NCI-H2107 treated with DMSO at 0.1 percent for 48 hours (cell line): ENCODE data around the gene CST6.
"Not testable (repeated sequence)": the region's sequence is repeated elsewhere in the genome, so short reads cannot be mapped to it uniquely, and the experiment has no call there.

Experiments used
- DNase-seq: peaks from one replicate; lab custom pipeline; 2025; ENCODE audit not compliant: unreplicated experiment; lab: John Stamatoyannopoulos, UW

The CST6 gene

DNA sequence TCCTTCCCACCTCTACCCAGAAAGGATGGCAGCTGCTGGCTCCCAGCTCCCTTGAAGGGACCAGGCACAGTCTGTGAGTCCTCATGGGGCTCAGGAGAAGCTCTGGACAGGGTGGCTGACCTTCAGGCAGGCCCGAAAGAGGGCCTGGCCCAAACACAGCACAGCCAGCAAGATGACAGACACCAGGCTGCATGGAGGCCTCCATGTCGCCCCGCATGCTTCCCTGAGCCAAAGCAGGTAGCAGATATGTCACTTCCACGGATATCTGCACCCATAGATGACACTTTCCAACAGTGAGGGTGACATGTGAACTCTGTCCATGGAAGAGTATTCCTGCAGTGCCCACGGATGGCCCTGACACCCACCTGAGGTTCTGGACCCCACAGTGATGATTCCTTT is 28.2 kb upstream of the CST6 start:
- no peak for DNase-seq

DNA sequence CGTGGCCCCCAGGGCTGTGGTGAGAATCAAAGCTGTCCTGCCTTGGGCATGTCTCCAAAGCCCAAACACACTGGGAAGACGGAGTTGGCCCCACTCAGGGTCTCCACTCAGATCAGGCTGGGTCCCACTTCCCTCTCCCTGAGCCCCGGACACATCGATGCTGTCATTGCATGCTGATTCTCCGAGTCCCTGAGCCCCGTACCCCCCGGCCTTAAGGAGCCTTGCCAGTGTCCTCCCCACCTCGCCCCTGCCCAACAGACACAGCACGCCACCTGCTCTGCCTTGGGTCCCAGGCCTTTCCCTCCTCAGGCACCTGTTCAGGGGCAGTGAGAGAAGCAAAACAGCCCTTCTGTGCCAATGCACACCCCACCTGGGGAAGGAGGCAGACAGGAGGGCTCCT is 24.5 kb upstream of the CST6 start:
- DNase-seq: no peak

DNA sequence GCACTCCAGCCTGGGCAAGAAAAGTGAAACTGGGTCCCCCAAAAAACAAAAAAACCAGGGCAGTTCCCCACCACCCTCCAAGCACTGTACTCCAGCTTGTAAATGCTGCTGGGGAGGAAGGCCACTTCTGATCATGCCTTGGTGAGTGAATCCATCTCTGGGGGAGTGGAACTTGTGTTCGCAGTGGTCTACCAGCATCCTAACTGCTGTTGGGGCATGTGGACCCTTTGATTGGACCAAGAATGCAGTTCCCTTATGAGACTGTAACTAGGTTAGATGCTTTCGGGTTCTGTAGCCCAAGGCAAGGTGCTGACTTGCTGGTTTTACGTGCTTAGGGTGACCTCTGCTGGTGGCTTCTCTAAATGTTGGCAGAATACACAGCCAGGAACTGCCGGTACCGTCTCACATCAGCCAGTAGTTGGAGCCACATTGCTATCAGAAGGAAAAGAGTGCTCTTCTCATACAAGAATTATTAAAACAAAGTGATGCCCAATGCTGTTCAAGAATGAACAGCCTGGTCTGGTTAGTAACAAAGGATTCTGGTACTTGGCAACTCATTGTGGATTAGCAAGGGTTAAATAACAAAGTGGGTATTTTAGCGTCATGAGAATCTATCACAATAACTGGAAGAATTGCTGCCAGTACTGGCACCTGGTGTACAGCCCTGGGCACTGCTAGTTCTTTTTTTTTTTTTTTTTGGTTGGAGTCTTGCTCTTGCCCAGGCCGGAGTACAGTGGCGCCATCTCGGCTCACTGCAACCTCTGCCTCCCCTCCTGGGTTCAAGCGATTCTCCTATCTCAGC is 22.8 kb upstream of the CST6 start:
- peak; percentile 95 for DNase-seq

DNA sequence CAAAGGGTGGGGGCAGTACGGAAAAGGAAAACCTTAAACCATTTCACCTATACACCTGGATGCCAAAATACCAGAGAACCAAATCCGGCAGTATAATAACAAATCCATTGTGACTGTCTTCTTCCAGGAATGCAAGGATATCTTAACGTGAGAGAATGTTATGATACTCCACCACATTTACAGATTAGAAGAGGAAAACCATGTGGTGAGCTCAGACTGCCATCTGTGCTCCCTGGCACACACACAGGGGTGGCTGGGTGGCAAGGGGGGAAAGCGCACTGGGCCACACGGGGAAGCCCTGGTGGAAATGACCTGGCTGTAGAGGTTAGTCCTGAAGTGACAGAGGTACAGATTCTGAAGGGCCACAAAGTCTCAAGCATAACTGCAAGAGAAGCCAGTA is 19.8 kb upstream of the CST6 start:
- DNase-seq: no peak

DNA sequence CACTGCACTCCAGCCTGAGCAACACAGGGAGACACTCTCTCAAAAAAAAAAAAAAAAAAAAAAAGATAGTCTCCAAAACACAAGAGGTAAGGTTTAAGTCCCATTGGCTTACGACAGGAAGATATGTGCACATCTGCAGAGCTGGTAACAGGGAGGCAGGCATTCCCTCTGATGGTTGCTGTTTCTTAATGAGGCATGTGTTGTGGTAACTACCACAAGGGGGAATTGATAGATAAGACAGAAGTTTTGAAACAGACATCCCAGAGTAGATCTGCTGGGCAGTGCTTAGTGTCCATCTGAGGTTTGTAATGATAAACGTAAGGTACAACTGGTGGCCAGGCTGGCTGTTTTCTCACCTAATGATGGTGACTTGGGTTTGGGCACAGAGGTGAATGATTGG is 14.5 kb upstream of the CST6 start:
- no peak for DNase-seq

DNA sequence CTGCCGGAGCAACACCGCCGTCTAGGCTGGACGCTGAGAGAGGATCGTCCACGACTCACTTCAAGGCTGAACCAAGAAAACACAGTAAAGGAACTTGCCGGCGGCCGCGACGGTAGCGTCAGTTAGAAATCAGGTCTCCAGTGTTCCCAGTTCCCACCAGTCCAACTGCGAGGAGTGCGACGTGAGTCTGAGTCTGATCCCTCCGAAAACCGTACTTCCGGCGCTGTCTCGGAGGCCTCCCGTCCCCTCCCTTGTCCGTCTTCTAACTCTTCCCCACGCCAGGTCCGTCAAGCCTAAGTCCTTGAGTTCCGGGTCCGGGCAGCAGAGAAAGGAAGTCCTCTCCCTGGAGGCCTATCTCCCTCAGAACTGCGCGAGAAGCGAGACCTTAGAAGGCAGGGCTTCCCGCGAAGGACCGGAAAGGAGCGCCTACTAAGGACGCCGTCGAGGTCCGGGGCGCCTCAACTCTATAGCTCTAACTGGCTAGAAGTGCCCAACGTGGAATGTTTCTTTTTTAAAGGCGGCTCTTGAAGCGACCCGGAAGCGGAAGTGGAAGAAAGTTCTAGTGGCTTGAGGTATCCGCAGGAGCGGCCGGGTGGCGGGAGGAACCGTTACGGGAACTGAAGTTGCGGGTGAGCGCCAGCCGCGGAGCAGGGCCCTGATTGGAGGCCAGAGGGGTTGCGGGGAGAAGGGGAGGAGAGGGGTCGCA is 9.7 kb upstream of the CST6 start, which contains the start of the genes BANF1 and EIF1AD:
Gene BANF1, plus strand, starts transcription at position 562 of the 706 bp plus-strand sequence. CDS start 748 bp downstream, outside the sequence.
Gene EIF1AD, minus strand, starts transcription at position 216 of the 706 bp plus-strand sequence. CDS start 1,768 bp downstream, outside the sequence.
- peak; percentile 97 for DNase-seq

DNA sequence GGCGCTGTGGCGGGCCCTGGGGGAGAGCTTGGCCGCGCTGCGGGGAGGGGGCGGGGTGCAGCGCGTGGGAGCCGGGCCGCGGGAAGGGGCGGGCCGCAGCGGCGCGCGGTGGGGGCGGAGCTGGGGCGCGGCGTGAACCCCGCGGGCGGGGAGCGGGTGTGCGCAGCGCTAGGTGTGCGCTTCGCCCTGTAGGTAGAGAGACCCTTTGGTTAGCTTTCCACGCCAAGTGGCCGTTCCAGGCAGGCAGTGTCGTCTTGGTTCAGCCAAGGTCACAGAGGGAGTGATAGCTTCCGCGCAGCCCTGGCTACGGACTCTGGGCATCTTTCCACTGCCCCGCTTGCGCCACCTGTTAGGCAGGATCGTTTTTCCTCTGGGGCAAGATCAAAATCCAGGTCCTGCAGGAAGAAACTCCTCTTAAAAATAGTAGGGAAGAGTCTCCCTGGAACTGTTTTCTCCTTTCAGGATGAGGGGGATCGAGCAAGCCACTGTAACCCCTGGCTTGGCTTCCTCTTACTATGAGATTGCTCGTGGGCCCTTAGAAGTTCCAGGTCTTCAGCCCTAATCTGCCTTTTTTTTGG is 9.1 kb upstream of the CST6 start:
- no peak for DNase-seq

DNA sequence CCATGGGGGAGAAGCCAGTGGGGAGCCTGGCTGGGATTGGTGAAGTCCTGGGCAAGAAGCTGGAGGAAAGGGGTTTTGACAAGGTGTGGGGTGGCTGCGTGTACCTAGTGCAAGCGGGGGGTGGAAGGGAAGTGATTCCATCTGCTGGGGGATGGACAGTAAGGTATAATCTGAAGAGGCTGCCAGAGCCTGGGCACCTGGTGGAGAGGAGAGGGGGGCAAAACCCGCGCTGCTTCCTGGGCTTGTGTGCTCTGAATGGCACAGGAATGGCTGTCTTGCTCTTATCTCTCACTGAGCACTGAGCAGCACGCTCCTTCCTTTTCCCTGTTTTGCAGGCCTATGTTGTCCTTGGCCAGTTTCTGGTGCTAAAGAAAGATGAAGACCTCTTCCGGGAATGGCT is 8.5 kb upstream of the CST6 start:
- DNase-seq: no peak

DNA sequence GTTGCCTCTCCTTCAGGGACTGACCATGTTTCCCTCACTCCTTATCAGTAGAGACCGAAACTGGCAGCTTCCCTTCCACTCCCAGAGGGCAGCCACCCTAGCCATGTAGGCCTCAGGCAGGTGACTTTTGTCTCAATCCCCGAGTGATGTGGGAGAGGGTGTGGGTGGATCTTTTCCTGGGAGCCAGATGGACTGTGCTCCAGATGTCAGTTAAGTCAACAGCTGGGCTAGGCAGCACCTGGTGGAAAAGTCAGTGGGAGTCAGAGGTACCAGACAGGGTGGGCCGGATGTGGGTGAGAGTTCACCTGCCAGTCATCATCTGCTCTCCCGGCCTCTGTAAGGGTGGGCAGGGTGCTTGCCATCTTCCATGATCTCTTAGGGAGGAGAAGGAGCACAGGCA is 7.6 kb upstream of the CST6 start:
- no peak for DNase-seq

DNA sequence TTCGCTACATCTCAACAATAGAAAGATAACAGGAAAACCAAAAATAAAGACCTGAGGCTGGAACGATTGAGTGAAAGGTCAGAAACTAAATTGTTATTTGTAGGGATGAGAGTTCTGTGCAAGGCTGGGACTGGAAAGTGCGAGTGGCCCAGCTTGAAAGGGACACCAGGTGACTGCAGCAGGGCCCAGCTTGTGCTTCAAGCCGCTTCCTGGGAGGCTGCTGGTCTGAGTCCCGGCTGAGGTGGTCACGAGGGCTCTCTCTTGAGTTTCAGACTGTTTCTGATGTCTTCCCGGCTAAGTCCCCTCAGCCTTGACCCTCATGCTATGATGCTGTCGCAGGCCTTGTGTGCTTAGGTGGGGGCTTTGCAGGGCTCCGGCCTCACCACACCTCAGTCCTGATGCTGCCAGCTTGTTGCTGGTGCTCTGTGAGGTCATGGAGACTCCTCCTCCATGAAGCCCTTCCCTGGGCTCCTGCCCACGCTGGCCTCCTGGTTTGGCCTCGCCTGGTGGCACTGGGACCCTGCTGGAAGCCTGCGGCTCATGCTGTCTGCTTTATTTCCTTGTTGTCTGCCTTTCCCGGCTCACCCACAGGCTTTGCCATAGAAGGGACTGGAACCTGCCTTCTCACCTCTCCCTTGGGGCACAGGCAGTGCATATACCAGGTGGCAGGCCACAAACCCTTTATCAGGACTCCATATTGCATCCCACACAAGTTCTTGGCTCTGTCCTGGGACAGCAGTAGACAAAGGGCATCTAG is 5.5 kb upstream of the CST6 start:
- no peak for DNase-seq

DNA sequence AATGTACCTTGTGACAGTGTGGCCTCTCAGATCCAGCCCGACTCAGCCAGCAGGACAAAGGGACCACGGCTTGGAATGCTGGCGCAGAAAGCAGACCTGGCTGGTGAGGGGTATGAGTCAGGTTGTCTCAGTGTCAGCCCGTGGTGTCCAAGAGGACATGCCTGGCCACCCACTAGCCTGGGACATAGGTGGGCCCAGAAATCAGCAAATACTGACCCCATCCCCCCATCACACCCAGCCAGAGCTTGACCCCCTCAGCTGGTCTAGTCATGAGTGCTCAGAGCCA is 5.0 kb upstream of the CST6 start:
- no peak for DNase-seq

DNA sequence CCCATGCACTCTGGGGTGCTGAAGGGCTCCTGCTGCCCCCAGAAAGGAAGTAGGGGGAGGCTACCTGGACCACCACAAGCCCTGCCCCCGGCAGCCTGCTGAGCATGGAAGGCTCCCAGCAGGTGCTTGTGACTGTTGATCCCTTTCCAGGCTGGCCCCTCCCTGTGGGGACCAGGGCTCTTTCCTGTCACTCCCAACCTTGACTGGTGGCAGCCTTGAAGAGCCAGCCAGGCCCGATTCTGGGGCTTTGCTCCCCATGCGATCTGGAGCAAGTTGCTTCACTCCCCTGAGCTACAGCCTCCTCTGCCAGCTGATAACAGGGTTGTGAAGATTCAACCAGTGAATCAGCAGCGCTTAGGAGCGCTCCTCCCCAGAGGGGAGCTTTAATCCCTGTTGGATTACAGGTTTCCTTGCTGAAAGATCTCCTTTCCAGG is 4.6 kb upstream of the CST6 start:
- no peak for DNase-seq

DNA sequence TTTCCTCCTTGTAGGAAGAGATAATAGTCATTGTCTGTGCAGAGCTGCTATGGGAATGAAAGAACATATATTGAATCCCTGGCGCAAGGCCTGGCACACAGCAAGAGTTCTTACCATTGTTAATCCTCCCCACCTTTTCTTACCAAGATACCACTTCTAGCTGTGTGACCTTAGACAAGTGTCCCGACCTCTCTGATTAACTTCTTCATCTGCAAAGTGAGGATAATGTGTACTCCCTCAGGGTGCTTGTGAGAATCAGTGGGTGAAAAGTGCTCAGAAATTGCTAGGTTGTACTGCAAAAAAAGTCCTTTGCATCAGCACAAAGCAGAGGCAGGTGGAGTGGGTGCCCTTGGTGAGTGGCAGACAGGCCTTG is 3.7 kb upstream of the CST6 start:
- no peak for DNase-seq

DNA sequence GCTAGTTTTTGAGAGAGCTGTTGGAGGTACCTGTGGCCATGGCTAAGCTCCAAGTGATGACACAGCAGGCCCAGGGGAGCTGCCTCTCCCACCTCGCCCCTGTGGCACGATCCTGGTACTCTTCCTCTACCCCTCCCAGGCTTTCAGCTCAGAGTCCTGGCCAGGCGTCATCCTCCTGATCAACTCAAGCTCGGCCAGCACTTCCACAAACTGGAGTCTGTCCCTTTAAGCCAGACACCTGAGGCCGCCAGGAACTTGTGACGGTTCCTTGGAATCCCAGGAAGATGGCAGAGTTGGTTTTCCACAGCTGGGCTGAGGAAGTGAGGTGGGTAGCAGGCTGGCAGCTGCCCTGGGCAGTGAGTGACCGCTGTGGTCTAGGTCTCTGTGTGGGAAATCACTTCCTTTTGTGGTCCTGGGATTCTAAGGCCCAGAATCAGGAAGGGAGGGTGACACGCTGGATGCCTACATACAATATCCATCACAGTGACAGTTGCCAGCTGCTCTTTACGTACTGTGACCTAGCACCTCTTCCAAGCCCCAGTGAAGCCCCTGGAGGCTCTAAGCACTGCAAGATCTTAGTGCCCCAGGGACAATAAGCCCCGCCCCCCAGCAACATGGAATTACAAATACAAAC is 3.2 kb upstream of the CST6 start:
- no peak for DNase-seq

DNA sequence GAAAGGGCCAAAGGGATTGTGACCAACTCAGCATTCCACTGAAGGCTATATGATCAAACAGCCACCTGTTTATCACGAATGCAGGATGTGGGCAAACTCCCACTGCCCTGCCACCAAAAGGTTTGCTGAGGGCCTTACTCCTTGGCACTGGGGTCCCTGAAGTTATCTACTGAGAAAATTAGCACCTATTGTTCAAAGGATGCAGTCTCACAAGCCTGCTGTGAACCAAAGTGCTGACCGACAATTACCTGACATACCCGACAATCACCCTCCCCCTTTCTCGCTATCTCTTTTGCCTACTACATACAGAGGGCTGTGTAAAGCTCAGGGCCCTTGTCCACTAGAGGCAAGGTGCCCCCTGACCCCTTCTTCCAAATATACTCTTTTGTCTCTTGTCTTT is 1.8 kb upstream of the CST6 start:
- not testable (repeated sequence) for DNase-seq

DNA sequence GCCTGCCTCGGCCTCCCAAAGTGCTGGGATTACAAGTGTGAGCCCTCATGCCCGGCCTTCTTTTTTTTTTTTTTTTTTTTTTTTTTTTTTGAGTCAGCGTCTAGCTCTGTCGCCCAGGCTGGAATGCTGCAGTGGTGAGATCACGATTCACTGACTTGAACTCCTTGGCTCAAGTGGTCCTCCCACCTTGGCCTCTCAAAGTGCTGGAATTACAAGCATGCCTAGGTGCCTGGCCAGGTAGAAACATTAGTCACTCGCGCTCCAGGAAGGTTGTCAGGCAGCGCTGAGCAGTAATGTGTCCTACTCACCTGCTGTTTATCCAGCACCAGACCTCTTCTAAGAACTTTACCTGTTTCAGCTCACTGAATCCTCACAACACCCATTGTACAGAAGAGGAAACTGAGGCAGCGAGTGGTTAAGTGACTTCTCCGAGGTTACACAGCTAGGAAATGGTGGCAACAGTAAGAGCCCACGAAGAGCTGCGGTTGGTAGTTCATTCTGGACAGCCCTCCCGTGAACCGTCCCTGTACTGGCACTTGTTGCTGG is 496 bp upstream of the CST6 start:
- no peak for DNase-seq

DNA sequence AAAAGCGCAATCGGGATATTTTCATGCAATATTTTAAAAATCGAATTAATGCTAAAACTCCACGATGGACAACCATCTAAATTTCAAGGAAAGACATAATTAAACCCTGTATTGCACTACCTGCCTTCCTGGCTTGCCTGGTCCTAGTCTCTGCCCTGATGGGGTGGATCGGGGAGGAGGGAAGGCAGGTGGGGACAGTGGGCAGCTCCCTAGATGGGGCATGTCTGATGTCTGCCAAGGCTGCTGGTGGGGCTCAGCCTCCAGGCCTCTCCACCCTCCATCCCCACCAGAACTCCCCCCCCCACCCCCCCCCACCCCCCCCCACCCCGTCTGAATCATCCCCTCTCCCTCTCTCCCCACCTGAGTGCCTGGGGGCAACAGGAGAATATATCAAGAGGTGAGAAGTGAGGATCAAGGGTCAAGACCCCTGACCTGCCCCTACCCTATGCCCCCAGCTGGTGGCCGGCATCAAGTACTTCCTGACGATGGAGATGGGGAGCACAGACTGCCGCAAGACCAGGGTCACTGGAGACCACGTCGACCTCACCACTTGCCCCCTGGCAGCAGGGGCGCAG is 650 bp downstream of the CST6 start:
- DNase-seq: no peak

DNA sequence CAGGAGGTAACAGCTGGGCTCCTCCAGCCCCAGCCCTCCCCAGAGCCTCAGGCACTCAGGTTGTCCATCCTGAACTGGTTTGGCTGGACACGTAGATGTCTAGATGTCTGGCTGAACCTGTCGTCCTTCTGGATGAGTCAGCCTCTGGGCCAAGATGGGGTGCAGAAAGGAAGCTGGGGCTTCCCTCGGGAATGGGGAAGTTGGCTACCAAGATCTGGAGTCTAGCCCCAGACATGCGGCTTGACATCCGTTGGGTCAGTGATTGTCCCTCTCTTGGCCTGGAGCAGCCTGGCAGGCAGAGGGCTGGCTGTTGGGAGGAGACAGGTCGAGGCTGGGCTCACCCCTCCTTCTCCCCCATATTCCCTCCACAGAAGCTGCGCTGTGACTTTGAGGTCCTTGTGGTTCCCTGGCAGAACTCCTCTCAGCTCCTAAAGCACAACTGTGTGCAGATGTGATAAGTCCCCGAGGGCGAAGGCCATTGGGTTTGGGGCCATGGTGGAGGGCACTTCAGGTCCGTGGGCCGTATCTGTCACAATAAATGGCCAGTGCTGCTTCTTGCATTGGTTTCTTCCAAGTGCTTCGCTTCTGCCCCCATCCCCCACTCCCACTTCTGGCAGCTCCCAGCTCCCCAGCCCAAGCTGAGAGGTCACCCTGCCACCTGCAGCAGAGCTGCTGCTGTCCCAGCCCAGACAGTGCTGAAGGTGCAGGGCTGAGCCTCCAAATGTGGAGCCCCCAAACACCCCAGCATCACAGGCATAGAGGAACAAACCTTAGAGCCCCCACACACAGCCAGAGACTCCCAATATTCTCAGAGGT is 1.3 kb downstream of the CST6 start:
- no peak for DNase-seq

DNA sequence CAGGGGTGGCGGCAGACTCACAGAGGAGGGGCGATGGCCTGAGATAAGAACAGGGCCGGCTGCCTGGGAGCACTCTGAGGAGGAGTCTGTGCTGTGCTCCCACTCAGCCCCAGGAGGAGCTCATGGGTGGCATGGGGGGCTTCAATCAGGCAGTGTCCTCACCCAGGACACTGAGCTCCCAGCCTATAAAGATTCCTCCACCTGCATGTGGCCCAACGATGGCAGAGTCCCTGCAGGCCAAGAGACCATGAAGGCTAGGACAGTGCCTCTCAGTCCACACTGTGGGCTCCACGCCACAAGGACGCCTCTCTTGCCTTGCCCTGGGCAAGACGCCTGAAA is 1.9 kb downstream of the CST6 start:
- no peak for DNase-seq
